AG04449 (cell line): ENCODE results near the gene FAM50A.

Source experiments
- CTCF ChIA-PET: fragments of 350-600 bp; formaldehyde crosslinking; extraction: SDS; loops from one replicate; lab custom pipeline; 2021; ENCODE audit warnings: antibody characterized with exemption; lab: Yijun Ruan, JAX
- POLR2A ChIA-PET: fragments of 400-600, 350-600 bp; formaldehyde crosslinking; extraction: SDS; loops from one replicate; lab custom pipeline; 2020; ENCODE audit warnings: antibody characterized with exemption, inconsistent platforms; lab: Yijun Ruan, JAX
- DNase-seq: peaks from one replicate; pipeline ENCODE4 v3.0.0-alpha.2; 2010; ENCODE audit warnings: low read depth, low spot score
- H3K4me3 ChIP-seq: 2 replicates; pipeline ENCODE4 v1.5.1; 2011; ENCODE audit warnings: low read depth, mild to moderate bottlenecking, control low read depth, low read length
- TF ChIP-seq, protein P1 (sequence below): IDR thresholded peaks from one replicate; pipeline ENCODE4 v1.5.1; 2011; ENCODE audit warnings: mild to moderate bottlenecking, moderate library complexity, low read length, control low read depth, inconsistent platforms; ENCODE audit not compliant: insufficient read depth; ENCODE audit errors: missing control alignments

Gene FAM50A

DNA sequence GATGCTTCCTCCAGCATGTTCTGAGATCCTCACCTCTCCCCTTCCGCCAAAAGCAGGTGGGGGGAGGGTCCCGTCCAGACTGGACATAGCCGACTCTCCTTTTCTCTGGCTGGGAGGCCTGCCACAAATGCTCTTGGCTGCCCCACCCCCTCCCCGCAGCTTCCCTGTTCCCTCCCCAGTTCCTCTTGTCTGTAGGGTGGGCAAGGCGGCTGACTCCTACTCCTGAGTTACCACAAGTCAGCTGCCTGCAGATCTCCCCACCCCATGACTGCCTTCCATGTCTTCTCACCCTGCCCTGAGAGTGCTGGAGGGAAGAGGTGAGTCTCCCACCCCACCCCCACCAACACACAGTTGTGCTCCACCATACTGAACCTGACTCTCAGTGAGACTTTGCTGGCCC, 12.6 kb upstream of the FAM50A start:
- CTCF ChIA-PET: interaction anchor here (1.2 kb wide), 1 partner anchor 21 kb away, joined by 3 read pairs; no protein-coding TSS in a partner anchor
- POLR2A ChIA-PET: interaction anchor here (0.5 to 1.2 kb wide), 2 partner anchors 16 to 59 kb away, joined by 3 to 4 read pairs; partner anchors contain the start of gene SLC10A3
- no peak for DNase-seq
- H3K4me3 ChIP-seq: no peak overlapping the region
- TF ChIP-seq, protein P1, sequence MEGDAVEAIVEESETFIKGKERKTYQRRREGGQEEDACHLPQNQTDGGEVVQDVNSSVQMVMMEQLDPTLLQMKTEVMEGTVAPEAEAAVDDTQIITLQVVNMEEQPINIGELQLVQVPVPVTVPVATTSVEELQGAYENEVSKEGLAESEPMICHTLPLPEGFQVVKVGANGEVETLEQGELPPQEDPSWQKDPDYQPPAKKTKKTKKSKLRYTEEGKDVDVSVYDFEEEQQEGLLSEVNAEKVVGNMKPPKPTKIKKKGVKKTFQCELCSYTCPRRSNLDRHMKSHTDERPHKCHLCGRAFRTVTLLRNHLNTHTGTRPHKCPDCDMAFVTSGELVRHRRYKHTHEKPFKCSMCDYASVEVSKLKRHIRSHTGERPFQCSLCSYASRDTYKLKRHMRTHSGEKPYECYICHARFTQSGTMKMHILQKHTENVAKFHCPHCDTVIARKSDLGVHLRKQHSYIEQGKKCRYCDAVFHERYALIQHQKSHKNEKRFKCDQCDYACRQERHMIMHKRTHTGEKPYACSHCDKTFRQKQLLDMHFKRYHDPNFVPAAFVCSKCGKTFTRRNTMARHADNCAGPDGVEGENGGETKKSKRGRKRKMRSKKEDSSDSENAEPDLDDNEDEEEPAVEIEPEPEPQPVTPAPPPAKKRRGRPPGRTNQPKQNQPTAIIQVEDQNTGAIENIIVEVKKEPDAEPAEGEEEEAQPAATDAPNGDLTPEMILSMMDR: no peak

DNA sequence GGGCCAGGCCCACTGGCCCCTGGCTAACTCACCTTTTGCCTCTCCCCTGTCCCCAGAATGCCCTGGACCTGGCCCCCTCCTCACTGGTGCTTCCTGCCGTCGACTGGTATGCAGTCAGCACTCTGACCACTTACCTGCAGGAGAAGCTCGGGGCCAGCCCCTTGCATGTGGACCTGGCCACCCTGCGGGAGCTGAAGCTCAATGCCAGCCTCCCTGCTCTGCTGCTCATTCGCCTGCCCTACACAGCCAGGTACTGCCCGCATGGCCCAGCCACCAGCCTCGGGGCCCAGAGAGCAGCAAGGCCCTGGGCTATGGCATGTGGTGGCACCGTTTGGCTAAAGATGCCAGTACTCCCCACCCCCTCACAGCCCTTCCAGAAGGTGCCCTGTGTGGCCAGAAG, 11.7 kb upstream of the FAM50A start:
- TF ChIP-seq, protein P1: no peak
- DNase-seq: no peak
- ChIA-PET CTCF (no interaction called here), POLR2A (no interaction called here)
- H3K4me3 ChIP-seq: no peak overlapping the region

DNA sequence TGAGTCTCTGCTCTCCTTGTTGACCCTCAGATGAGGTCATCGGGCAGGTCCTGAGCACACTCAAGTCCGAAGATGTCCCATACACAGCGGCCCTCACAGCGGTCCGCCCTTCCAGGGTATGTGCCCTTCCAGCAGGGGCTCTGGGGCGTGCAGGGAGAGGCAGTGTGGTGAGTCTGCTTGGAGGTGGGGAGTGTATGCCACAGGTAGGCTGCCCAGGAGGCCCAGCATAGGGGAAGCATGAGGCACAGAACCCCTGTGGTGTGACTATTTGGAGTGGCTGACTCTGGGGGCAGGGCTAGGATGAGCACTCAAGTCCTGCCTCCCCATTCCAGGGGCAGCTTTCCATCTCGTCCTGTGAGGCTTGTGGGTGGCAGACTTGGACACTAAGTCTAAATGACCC, 10.3 kb upstream of the FAM50A start:
- no peak for DNase-seq
- ChIA-PET CTCF (no interaction called here), POLR2A (no interaction called here)
- TF ChIP-seq, protein P1: no peak
- no peak overlapping the region for H3K4me3 ChIP-seq

DNA sequence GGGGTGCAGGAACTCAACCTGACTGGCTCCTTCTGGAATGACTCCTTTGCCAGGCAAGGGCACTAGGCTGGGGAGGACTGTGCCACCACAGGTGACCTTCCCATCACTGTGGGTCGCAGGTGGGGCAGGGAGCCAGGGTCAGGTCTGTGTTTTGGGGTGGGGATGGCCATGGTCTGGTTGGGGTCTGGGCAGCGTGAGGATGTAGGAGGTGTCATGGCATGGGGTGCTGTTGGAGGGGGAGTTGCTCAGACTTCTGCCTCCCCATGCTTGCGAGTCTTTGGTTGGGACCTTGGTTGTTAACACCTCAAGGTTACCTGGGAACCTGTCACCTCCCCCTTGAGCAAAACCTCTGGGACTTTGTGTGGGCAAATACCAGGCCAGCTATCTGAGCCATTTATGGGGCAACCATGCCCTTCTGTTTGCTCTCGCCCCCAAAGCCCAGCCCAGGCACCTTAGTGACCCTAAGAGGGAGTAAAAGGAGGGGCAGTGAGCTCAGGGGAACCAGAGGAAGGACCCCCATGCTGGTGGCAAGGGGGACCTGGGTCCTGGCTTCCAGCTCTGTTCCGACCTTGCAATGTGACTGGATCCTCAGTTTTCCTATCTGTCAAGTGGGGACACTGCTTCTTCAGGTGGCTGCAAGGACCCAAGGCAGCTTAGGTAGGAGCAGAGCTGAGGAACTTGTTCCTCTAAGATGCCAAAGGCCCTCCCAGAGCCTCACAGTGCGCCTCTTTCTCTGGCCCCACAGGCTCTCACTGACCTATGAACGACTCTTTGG, 9.4 kb upstream of the FAM50A start:
- H3K4me3 ChIP-seq: no peak overlapping the region
- ChIA-PET POLR2A (no interaction called here), CTCF (no interaction called here)
- DNase-seq: no peak
- TF ChIP-seq, protein P1: no peak

DNA sequence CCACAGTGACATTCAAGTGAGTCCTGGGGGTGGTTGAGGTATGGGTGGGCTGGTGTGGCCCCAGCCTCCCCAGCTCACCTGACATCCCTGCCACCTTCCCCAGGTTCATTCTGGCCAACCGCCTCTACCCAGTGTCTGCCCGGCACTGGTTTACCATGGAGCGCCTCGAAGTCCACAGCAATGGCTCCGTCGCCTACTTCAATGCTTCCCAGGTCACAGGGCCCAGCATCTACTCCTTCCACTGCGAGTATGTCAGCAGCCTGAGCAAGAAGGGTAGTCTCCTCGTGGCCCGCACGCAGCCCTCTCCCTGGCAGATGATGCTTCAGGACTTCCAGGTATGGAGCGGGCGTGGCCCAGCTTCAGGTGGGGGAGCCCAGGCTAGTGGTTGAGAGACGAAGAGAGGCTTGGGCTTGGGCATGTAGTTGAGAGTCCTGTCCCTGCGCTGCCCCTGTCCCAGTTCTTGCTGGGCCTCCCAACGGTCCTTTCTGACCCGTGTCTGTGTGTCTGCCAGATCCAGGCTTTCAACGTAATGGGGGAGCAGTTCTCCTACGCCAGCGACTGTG, 8.7 kb upstream of the FAM50A start:
- H3K4me3 ChIP-seq: no peak overlapping the region
- TF ChIP-seq, protein P1: no peak
- ChIA-PET CTCF (no interaction called here), POLR2A (no interaction called here)
- no peak for DNase-seq

DNA sequence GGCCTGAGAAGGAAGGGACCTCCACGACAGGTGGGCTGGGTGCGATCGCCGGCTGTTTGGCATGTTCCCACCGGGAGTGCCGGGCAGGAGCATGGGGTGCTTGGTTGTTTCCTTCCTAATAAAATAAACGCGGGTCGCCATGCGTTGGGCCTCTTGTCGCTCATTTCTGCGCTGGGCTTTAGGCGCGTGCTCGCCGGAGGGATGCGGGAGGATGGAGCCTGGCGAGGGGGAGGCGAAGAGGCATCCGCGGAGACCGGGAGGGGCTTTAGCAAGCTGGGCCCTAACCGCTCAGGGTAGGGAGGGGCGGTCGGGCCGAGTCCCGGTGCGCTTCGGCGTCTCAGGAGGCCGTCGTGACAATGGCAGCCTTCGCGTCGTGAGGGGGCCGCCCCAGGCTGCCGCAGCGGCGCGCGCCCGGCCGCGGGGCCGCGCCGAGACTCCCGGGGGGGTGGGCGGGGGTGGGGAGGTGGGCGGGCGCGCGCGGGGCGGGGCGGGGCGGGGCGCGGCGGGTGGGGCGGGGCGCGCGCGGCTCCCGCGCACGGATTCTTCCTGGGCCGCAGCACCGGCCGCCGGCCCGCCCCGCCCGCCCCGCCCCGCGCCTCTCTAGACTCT, 7.5 kb upstream of the FAM50A start:
- peak overlapping the region; percentile 68 for H3K4me3 ChIP-seq
- POLR2A ChIA-PET: no interaction called here
- DNase-seq: no peak
- TF ChIP-seq, protein P1: no peak
- CTCF ChIA-PET: no interaction called here
